IMR-90 (cell line): ENCODE measurements around the gene MTFR1L. TPM values are rescaled to one million over a fixed set of nuclear protein-coding genes. Genes with fewer than 3 reads are reported as not detected.
A peak's percentile ranks its signal among the peaks of the same experiment; 100 is the strongest.

Source experiments
- ATAC-seq: fragments of 200-7000 bp; cut with Tn5 transposase; 2 replicates; pipeline ENCODE4 v1.9.1; 2020; ENCODE audit warnings: low read depth, mild to moderate bottlenecking, moderate library complexity
- BruUV-seq: library from RNA; stranded (reverse); fragments of 400-500 nt; replicated peaks from 2 replicates; lab custom pipeline; 2021; lab: Mats Ljungman, UMichigan
- CTCF ChIA-PET: fragments of 300-600 bp; formaldehyde crosslinking; extraction: SDS; loops from one replicate; lab custom pipeline; 2021; ENCODE audit warnings: antibody characterized with exemption; lab: Yijun Ruan, JAX
- POLR2A ChIA-PET: fragments of 300-600 bp; sonication (Branson Sonifier 250); formaldehyde crosslinking; loops from one replicate; lab custom pipeline; 2022; ENCODE audit warnings: antibody characterized with exemption; ENCODE audit not compliant: unreplicated experiment; lab: Charles Lee
- DNase-seq: peaks from one replicate; pipeline ENCODE4 v3.0.0; 2013
- H2AFZ ChIP-seq: replicated peaks from 2 replicates; pipeline ENCODE3; 2013; ENCODE audit warnings: low read length, mild to moderate bottlenecking; ENCODE audit not compliant: poor library complexity
- H2AK5ac ChIP-seq: 2 replicates; pipeline ENCODE4 v1.6.1; 2013; ENCODE audit warnings: low read depth, low read length, inconsistent platforms
- H2AK9ac ChIP-seq: replicated peaks from 2 replicates; pipeline ENCODE3; 2013; ENCODE audit warnings: mild to moderate bottlenecking, low read depth, low read length, moderate library complexity; ENCODE audit not compliant: poor library complexity
- H2BK120ac ChIP-seq: 2 replicates; pipeline ENCODE4 v1.6.1; 2013; ENCODE audit warnings: low read depth, low read length, inconsistent platforms
- H2BK15ac ChIP-seq: 3 replicates; pipeline ENCODE4 v1.6.1; 2013; ENCODE audit warnings: low read depth, low read length, inconsistent platforms
- H2BK20ac ChIP-seq: 2 replicates; pipeline ENCODE4 v1.6.1; 2013; ENCODE audit warnings: low read depth, mild to moderate bottlenecking, inconsistent platforms, low read length, moderate library complexity
- H2BK5ac ChIP-seq: 2 replicates; pipeline ENCODE4 v1.6.1; 2013; ENCODE audit warnings: mild to moderate bottlenecking, low read depth, low read length, inconsistent platforms; ENCODE audit not compliant: poor library complexity, severe bottlenecking
- H3K14ac ChIP-seq: replicated peaks from 2 replicates; pipeline ENCODE4 v1.6.1; 2013; ENCODE audit warnings: low read depth, low read length, inconsistent platforms
- H3K18ac ChIP-seq: 2 replicates; pipeline ENCODE4 v1.6.1; 2013; ENCODE audit warnings: low read depth, low read length, control low read depth
- H3K23ac ChIP-seq: 2 replicates; pipeline ENCODE4 v1.6.1; 2013; ENCODE audit warnings: low read depth, low read length, inconsistent platforms
- H3K27ac ChIP-seq: 2 replicates; pipeline ENCODE4 v1.5.1; 2013; ENCODE audit warnings: mild to moderate bottlenecking, control low read depth, low read length; ENCODE audit not compliant: insufficient read depth
- H3K27me3 ChIP-seq: 2 replicates; pipeline ENCODE4 v1.6.1; 2013; ENCODE audit warnings: low read length; ENCODE audit not compliant: control insufficient read depth, insufficient read depth
- H3K36me3 ChIP-seq: 2 replicates; pipeline ENCODE4 v1.6.1; 2013; ENCODE audit warnings: low read length, mixed read lengths; ENCODE audit not compliant: control insufficient read depth, insufficient read depth
- H3K4ac ChIP-seq: 2 replicates; pipeline ENCODE4 v1.6.1; 2013; ENCODE audit warnings: low read depth, low read length, inconsistent platforms
- H3K4me1 ChIP-seq: 2 replicates; pipeline ENCODE4 v1.6.1; 2013; ENCODE audit warnings: low read length, mixed read lengths; ENCODE audit not compliant: control insufficient read depth, insufficient read depth
- H3K4me2 ChIP-seq: 2 replicates; pipeline ENCODE4 v1.6.1; 2013; ENCODE audit warnings: low read depth, mild to moderate bottlenecking, control low read depth, low read length, moderate library complexity
- H3K4me3 ChIP-seq: 2 replicates; pipeline ENCODE4 v1.5.1; 2013; ENCODE audit warnings: low read depth, mild to moderate bottlenecking, control low read depth, low read length, moderate library complexity; ENCODE audit not compliant: insufficient read depth
- H3K56ac ChIP-seq: 2 replicates; pipeline ENCODE4 v1.6.1; 2013; ENCODE audit warnings: low read length, inconsistent platforms; ENCODE audit not compliant: insufficient read depth; ENCODE audit errors: extremely low read depth
- H3K79me1 ChIP-seq, 2 experiments: 2 replicates each; pipeline ENCODE4 v1.6.1; 2013; ENCODE audit warnings: low read length in 2 of 2, inconsistent platforms in 1 of 2, low read depth in 1 of 2
- H3K9ac ChIP-seq: 2 replicates; pipeline ENCODE4 v1.6.1; 2013; ENCODE audit warnings: low read depth, low read length, control low read depth
- H3K9me1 ChIP-seq: 2 replicates; pipeline ENCODE4 v1.6.1; 2013; ENCODE audit warnings: low read length, inconsistent platforms; ENCODE audit not compliant: insufficient read depth
- H3K9me3 ChIP-seq: 2 replicates; pipeline ENCODE4 v1.6.1; 2013; ENCODE audit warnings: low read length; ENCODE audit not compliant: control insufficient read depth, insufficient read depth
- H4K20me1 ChIP-seq: 2 replicates; pipeline ENCODE4 v1.6.1; 2013; ENCODE audit warnings: low read length, inconsistent platforms; ENCODE audit not compliant: insufficient read depth
- H4K5ac ChIP-seq: 2 replicates; pipeline ENCODE4 v1.6.1; 2013; ENCODE audit warnings: mild to moderate bottlenecking, low read depth, low read length, control low read depth
- H4K8ac ChIP-seq, 2 experiments: 2 replicates each; pipeline ENCODE4 v1.6.1; 2013; ENCODE audit warnings: low read depth in 2 of 2, low read length in 2 of 2, control low read depth in 1 of 2, inconsistent platforms in 1 of 2
- H4K91ac ChIP-seq: 2 replicates; pipeline ENCODE4 v1.6.1; 2013; ENCODE audit warnings: low read depth, low read length, inconsistent platforms; ENCODE audit not compliant: insufficient read depth
- FOS ChIP-seq: fragments of 150-350 bp; IDR thresholded peaks from 2 replicates; pipeline ENCODE4 v1.6.1; 2016; ENCODE audit warnings: low read depth, low read length
- POLR2A ChIP-seq: IDR thresholded peaks from 2 replicates; pipeline ENCODE4 v1.6.1; 2012; ENCODE audit warnings: mild to moderate bottlenecking, low read depth, low read length
- RAD21 ChIP-seq: IDR thresholded peaks from 2 replicates; pipeline ENCODE4 v1.6.1; 2012; ENCODE audit warnings: low read length, improper control_type of control experiment
- SMC3 ChIP-seq: fragments of 150-350 bp; IDR thresholded peaks from 2 replicates; pipeline ENCODE4 v1.6.1; 2016; ENCODE audit warnings: low read depth, mild to moderate bottlenecking, antibody characterized with exemption, low read length, moderate library complexity
- WGBS, 2 experiments: methylation state at CpG; one replicate each; pipeline versions ENCODE4 v1.1.5 to v1.1.7; 2013; ENCODE audit warnings: missing lambda C conversion rate in 2 of 2; ENCODE audit not compliant: insufficient read length in 1 of 2; ENCODE audit errors: extremely low coverage in 2 of 2; 5-methylcytosine and 5-hydroxymethylcytosine counted together
- dilution Hi-C: fragments of 300-500 bp; cut with HindIII; formaldehyde crosslinking; loops from one replicate; pipeline ENCODE4 v1.14.3; 2018; ENCODE audit warnings: low sequenced_read_pairs; ENCODE audit not compliant: unreplicated experiment
- in situ Hi-C: fragments of 300-500 bp; cut with MboI; formaldehyde crosslinking; loops from 3 replicates; pipeline ENCODE4 v1.14.3; 2019; ENCODE audit warnings: low sequenced_read_pairs, inconsistent platforms, mixed read lengths
- intact Hi-C: fragments of 100-400 bp; cut with micrococcal nuclease; formaldehyde crosslinking; loops from 2 replicates; pipeline ENCODE4 v1.10.0; 2022
- polyA plus RNA-seq, 3 experiments: library from polyadenylated mRNA; depleted of rRNA; stranded (reverse); fragments of >200 nt; gene quantifications; 2 replicates each; pipeline ENCODE4 v1.2.3, GENCODE V29; 2012; ENCODE audit warnings: low replicate concordance in 1 of 3
- total RNA-seq: library from RNA; depleted of rRNA; stranded (reverse); fragments of >200 nt; gene quantifications from 2 replicates; pipeline ENCODE4 v1.2.3, GENCODE V29; 2012
- TF ChIP-seq, protein P1 (sequence below): fragments of 150-350 bp; IDR thresholded peaks from 2 replicates; pipeline ENCODE4 v1.6.1; 2017; ENCODE audit warnings: mild to moderate bottlenecking, antibody characterized with exemption, low read length, low read depth

MTFR1L gene
- total and polyA plus RNA-seq, 2 of the 4 experiments (the other 2 are of a cell fraction): 69.1 to 69.7 TPM

DNA sequence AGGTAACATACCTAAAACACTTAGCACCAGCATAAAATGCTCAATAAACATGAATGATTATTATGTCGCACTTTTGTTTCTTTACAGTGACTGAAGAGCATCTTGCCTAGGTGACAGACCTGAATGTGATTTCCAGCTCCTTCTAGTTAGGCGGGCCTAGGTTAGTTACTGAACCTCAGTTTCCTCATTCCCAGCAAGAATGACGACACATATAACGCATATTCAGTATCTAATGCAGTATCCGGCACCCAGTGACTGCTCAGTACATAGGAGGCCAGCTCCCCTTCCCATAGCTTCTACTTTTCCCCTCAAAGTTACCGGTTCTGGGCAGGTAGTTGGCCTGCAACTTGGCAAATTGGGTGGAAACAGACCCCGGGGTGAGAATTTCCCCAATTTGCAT is 38.7 kb downstream of the MTFR1L start:
- peak overlapping the region; percentile 21 for H3K23ac ChIP-seq
- H2AK5ac ChIP-seq: no peak overlapping the region
- H3K79me1 ChIP-seq: peaks cover 13 to 27% of the 10 kb centered on the region in 2 experiments
- no peak for DNase-seq
- POLR2A ChIA-PET: no interaction called here
- H4K5ac ChIP-seq: no peak overlapping the region
- peak overlapping the region; percentile 49; the same call in 1 of the 2 replicates for H3K9ac ChIP-seq
- H2BK120ac ChIP-seq: no peak overlapping the region
- no peak for TF ChIP-seq FOS
- TF ChIP-seq SMC3: no peak
- no peak for TF ChIP-seq POLR2A
- TF ChIP-seq RAD21: no peak
- TF ChIP-seq, protein P1, sequence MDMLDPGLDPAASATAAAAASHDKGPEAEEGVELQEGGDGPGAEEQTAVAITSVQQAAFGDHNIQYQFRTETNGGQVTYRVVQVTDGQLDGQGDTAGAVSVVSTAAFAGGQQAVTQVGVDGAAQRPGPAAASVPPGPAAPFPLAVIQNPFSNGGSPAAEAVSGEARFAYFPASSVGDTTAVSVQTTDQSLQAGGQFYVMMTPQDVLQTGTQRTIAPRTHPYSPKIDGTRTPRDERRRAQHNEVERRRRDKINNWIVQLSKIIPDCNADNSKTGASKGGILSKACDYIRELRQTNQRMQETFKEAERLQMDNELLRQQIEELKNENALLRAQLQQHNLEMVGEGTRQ: no peak
- H3K9me1 ChIP-seq: no peaks in the 10 kb centered on the region; the same call in 1 of the 2 replicates
- no peak for ATAC-seq
- no peak overlapping the region for H2BK5ac ChIP-seq
- CTCF ChIA-PET: no interaction called here
- no peak overlapping the region for H3K14ac ChIP-seq
- H3K4me2 ChIP-seq: peak overlapping the region; percentile 84
- H3K9me3 ChIP-seq: no peaks in the 10 kb centered on the region
- H3K56ac ChIP-seq: peak overlapping the region; percentile 24; the same call in 1 of the 2 replicates
- no peak overlapping the region for H2BK15ac ChIP-seq
- intact Hi-C loops: no loop called here
- peak overlapping the region; percentile 18; the same call in 1 of the 2 replicates for H3K4ac ChIP-seq
- in situ Hi-C loops: no loop called here
- peak overlapping the region; percentile 98 for H2AFZ ChIP-seq
- no peak overlapping the region for H2AK9ac ChIP-seq
- WGBS, 2 experiments: 53% methylated on average over 3 of the region's 7 CpGs; no CpG with 5 or more reads in 1 of the 2 experiments
- no TSS peak for BruUV-seq
- peak overlapping the region in 1 of 2 experiments; percentile 76; a peak in 1 of 4 replicates for H4K8ac ChIP-seq
- H2BK20ac ChIP-seq: no peak overlapping the region
- no peak overlapping the region for H4K91ac ChIP-seq
- no peak overlapping the region; the same call in 1 of the 2 replicates for H3K27ac ChIP-seq
- dilution Hi-C loops: no loop called here
- peaks cover 5% of the 10 kb centered on the region; the same call in 1 of the 2 replicates for H4K20me1 ChIP-seq
- H3K4me1 ChIP-seq: no peaks in the 10 kb centered on the region; the same call in 1 of the 2 replicates
- H3K36me3 ChIP-seq: peaks cover 15% of the 10 kb centered on the region
- peak overlapping the region; percentile 58; the same call in 1 of the 2 replicates for H3K4me3 ChIP-seq
- no peaks in the 10 kb centered on the region for H3K27me3 ChIP-seq
- H3K18ac ChIP-seq: no peak overlapping the region
